Type B pancreatic cell (in vitro differentiated cells): Measurements from ENCODE around the gene SUSD2. TPM values are rescaled to one million over a fixed set of nuclear protein-coding genes. Genes with fewer than 3 reads are reported as not detected.
"Not testable (repeated sequence)": the region's sequence is repeated elsewhere in the genome, so short reads cannot be mapped to it uniquely, and the experiment has no call there.

Experiments
- DNase-seq: peaks from one replicate; pipeline ENCODE4 v3.0.0; 2021; ENCODE audit warnings: mixed read lengths; ENCODE audit not compliant: unreplicated experiment; ENCODE audit errors: extremely low spot score
- H3K27ac Mint-ChIP-seq: 2 replicates; pipeline ENCODE4 v1.8.0; 2021; ENCODE audit warnings: mild to moderate bottlenecking, mixed read lengths
- H3K27me3 Mint-ChIP-seq: 2 replicates; pipeline ENCODE4 v1.8.0; 2021; ENCODE audit warnings: mixed read lengths
- H3K36me3 Mint-ChIP-seq: 2 replicates; pipeline ENCODE4 v1.8.0; 2021; ENCODE audit warnings: mixed read lengths
- H3K4me1 Mint-ChIP-seq: one replicate; pipeline ENCODE4 v1.8.0; 2021; ENCODE audit warnings: mixed read lengths; ENCODE audit not compliant: unreplicated experiment
- H3K4me3 Mint-ChIP-seq: 2 replicates; pipeline ENCODE4 v1.8.0; 2021; ENCODE audit warnings: mild to moderate bottlenecking, mixed read lengths
- H3K9me3 Mint-ChIP-seq: 2 replicates; pipeline ENCODE4 v1.8.0; 2021; ENCODE audit warnings: mixed read lengths
- total RNA-seq: library from RNA; stranded (reverse); gene quantifications from 2 replicates; pipeline ENCODE4 v1.2.1, GENCODE V29; 2021; ENCODE audit warnings: low replicate concordance
- TF ChIP-seq, protein P1 (sequence below): fragments of 200-600 bp; sonication (generic); conservative IDR thresholded peaks from 2 replicates; pipeline ENCODE4 v1.5.0; 2021; ENCODE audit warnings: antibody characterized with exemption, mild to moderate bottlenecking

SUSD2 gene
- total RNA-seq, 1 donor from 2014 or later: 3.7 TPM

DNA sequence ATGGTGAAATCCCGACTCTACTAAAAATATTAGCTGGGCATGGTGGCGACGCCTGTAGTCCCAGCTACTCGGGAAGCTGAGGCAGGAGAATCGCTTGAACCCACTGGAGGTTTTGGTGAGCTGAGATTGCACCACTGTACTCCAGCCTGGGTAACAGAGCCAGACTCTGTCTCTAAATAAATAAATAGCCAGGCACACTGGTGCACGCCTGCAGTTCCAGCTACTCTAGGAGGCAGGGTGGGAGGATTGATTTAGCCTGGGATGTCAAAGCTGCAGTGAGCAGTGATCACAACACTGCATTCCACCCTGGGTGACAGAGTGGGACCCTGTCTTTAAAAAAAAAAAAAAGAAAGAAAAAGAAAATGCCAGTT is 17.4 kb downstream of the SUSD2 start:
- TF ChIP-seq, protein P1, sequence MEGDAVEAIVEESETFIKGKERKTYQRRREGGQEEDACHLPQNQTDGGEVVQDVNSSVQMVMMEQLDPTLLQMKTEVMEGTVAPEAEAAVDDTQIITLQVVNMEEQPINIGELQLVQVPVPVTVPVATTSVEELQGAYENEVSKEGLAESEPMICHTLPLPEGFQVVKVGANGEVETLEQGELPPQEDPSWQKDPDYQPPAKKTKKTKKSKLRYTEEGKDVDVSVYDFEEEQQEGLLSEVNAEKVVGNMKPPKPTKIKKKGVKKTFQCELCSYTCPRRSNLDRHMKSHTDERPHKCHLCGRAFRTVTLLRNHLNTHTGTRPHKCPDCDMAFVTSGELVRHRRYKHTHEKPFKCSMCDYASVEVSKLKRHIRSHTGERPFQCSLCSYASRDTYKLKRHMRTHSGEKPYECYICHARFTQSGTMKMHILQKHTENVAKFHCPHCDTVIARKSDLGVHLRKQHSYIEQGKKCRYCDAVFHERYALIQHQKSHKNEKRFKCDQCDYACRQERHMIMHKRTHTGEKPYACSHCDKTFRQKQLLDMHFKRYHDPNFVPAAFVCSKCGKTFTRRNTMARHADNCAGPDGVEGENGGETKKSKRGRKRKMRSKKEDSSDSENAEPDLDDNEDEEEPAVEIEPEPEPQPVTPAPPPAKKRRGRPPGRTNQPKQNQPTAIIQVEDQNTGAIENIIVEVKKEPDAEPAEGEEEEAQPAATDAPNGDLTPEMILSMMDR: no peak
- H3K36me3 Mint-ChIP-seq: no peaks in the 10 kb centered on the region
- no peak overlapping the region for H3K4me3 Mint-ChIP-seq
- H3K27ac Mint-ChIP-seq: no peak overlapping the region
- H3K27me3 Mint-ChIP-seq: no peaks in the 10 kb centered on the region
- peaks cover 15% of the 10 kb centered on the region for H3K4me1 Mint-ChIP-seq
- no peak for DNase-seq
- H3K9me3 Mint-ChIP-seq: no peaks in the 10 kb centered on the region

DNA sequence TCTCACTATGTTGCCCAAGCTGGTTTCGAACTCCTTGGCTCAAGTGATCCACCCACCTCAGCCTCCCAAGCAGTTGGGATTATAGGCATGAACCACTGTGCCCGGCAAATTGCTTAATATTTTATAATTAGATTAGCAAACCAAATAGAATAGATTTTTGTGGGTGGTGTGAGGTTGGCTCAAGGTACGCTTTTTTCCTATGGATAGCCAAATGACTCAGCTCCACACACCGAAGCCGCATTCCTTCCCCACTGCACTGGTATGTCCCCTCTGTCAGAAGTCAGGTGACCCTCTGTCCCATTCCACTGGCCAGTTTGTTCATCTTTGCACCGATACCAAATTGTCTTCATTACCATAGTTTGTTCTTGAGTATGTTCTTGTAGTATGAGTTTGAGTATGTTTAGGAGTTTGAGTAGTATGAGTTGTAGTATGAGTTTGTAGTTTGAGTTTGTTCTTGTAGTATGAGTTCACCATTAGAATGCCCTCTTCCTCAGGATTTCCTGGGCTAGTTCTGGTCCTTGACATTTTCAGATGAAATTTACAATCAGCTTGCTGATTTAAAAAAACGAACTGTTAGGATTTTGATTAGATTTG is 19.4 kb downstream of the SUSD2 start:
- Mint-ChIP-seq H3K27ac (no peak overlapping the region), H3K4me3 (no peak overlapping the region)

DNA sequence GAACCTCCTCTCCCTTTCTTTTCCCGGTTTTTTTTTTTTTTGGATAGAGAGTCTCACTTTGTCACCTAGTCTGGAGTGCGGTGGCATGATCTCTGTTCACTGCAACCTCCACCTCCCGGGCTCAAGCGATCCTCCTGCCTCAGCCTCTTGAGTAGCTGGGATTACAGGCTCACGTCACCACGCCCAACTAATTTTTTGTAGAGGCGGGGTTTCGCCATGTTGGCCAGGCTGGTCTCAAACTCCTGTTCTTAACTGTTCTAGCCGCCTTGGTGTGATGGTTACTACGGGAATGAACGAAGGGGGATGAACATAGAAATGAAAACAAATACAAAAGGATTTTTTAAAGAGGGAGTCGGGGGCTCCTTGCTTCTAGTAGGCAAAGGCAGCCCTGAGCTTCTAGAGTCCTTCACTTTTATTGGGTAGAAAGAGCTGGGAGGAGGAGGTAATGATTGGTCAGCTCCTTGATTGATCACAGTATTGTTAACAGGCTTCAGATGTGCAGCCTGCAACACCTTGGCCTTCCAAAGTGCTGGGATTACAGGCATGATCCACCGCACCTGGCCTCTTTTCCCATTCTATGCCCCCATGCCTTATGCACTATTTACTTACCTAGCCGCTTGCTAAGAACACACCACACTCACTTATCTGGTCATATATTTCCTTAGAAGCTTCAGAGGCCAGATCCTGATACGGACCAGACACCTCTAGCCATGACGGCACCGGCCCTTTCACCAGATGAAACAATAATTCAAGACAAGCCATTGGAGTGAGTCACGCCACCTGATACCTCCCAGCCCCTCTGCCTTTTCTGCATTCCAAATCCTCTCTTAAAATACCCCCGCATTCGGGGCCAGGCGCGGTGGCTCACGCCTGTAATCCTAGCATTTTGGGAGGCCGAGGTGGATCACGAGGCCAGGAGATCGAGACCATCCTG is 20.7 kb downstream of the SUSD2 start:
- Mint-ChIP-seq H3K4me1 (peaks cover 4% of the 10 kb centered on the region), H3K27me3 (no peaks in the 10 kb centered on the region), H3K9me3 (no peaks in the 10 kb centered on the region), H3K36me3 (no peaks in the 10 kb centered on the region), H3K27ac (peak overlapping the region; percentile 33), H3K4me3 (no peak overlapping the region)
- TF ChIP-seq, protein P1: no peak
- no peak for DNase-seq

More for the DNA sequence above, 19.4 kb downstream of the SUSD2 start:
- no peaks in the 10 kb centered on the region for H3K9me3 Mint-ChIP-seq
- no peak for DNase-seq
- H3K4me1 Mint-ChIP-seq: peaks cover 14% of the 10 kb centered on the region
- H3K36me3 Mint-ChIP-seq: no peaks in the 10 kb centered on the region
- TF ChIP-seq, protein P1: no peak
- no peaks in the 10 kb centered on the region for H3K27me3 Mint-ChIP-seq

DNA sequence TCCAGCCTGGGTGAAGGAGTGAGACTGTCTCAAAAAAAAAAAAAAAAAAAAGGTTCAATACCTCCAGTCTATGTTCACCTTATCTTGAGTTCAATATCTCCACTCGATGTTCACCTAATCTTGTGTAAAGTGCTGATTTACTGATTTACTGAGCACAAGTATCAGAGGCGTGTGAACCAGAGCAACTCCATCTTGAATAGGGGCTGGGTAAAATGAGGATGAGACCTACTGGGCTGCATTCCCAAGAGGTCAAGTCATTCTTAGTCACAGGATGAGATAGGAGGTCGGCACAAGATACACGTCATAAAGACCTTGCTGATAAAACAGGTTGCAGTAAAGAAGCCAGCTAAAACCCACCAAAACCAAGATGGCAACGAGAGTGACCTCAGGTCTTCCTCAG is 22.6 kb downstream of the SUSD2 start:
- H3K9me3 Mint-ChIP-seq, H3K27me3 Mint-ChIP-seq, H3K4me3 Mint-ChIP-seq, DNase-seq, H3K27ac Mint-ChIP-seq, H3K36me3 Mint-ChIP-seq: not testable (repeated sequence)
- peaks cover 15% of the 10 kb centered on the region for H3K4me1 Mint-ChIP-seq

DNA sequence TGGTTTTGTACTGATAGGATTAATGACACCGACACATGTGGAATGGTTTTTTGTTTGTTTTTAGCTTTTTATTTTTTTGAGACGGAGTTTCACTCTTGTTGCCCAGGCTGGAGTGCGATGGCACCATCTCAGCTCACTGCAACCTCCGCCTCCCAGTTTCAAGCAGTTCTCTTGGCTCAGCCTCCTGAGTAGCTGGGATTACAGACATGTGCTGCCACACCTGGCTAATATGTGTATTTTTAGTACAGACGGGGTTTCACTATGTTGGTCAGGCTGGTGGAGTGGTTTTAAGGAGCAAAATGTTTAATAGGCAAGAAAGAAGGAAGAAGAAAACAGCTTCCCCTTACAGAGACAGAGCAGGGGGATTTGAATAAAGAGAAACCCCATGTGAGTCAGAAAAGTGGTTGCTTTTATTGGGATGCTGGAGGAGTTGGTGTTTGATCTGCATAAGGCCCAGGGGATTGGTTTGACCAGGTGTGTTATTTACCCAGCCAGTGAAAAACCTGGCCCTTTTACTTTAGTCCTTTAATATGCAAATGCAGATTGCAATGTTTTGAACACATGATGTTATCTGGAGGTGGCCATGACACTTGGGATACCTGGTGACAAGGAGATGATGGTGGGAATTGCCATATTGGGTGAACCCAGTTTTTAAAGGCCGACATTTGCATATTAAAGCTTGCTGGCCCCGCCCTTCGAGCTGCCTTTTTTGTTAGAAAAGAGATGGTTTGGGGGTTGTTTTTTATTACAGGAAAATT is 24.3 kb downstream of the SUSD2 start:
- no peaks in the 10 kb centered on the region for H3K9me3 Mint-ChIP-seq
- TF ChIP-seq, protein P1: no peak

DNA sequence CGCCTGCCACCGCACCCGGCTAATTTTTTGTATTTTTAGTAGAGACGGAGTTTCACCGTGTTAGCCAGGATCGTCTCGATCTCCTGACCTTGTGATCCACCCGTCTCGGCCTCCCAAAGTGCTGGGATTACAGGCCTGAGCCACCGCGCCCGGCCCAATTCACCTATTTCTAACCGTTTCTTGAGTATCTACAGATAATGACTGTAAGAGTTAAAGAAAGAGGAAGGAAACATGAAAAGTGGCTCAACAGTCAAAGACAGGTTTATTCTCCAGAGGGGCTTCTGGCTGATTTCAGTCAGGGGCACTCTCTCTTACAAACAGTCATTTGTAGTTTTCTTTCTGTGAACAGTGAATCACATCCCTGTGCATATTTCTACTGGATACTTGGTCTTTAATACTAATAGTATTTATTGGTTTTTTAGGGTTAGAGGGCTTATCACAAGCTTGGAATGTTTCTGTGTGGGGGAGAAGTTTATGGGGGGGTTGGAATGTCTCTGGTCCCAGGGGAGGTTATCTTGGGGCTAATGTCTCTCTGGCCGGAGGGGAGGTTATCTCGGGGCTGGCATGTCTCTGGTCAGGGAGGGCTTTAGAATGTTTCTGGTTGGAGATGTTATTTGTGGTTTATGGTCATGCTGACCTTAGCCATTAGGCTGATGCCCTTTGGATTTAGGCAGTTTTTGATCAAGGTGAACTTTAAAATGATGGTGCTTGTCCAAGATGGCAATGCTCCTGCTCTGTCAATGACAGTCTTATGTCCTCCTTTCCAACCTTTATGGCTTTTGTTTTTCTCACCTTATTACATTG is 25.4 kb downstream of the SUSD2 start:
- H3K4me3 Mint-ChIP-seq, H3K27me3 Mint-ChIP-seq, H3K9me3 Mint-ChIP-seq, H3K27ac Mint-ChIP-seq, H3K36me3 Mint-ChIP-seq, DNase-seq: not testable (repeated sequence)
- H3K4me1 Mint-ChIP-seq: peaks cover 15% of the 10 kb centered on the region

More for the DNA sequence above, 24.3 kb downstream of the SUSD2 start:
- Mint-ChIP-seq H3K27ac (no peak overlapping the region), H3K4me3 (no peak overlapping the region), H3K4me1 (peaks cover 15% of the 10 kb centered on the region), H3K27me3 (no peaks in the 10 kb centered on the region), H3K36me3 (no peaks in the 10 kb centered on the region)
- DNase-seq: no peak
